HG03565 (cell line): ENCODE measurements around the gene CPN2.

Source experiments
- ATAC-seq: cut with Tn5 transposase; IDR thresholded peaks from one replicate; pipeline ENCODE4 v1.9.1; 2021; ENCODE audit warnings: mild to moderate bottlenecking, moderate library complexity; ENCODE audit not compliant: unreplicated experiment

Gene CPN2, protein sequence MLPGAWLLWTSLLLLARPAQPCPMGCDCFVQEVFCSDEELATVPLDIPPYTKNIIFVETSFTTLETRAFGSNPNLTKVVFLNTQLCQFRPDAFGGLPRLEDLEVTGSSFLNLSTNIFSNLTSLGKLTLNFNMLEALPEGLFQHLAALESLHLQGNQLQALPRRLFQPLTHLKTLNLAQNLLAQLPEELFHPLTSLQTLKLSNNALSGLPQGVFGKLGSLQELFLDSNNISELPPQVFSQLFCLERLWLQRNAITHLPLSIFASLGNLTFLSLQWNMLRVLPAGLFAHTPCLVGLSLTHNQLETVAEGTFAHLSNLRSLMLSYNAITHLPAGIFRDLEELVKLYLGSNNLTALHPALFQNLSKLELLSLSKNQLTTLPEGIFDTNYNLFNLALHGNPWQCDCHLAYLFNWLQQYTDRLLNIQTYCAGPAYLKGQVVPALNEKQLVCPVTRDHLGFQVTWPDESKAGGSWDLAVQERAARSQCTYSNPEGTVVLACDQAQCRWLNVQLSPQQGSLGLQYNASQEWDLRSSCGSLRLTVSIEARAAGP

GRCh38 chr3:194351080-194351672 lies at the start of gene CPN2:
TSS of gene CPN2 (minus strand) at chr3:194351328. CDS start at chr3:194342702, 8,626 bp downstream.
- no peak for ATAC-seq

GRCh38 chr3:194399874-194400411 lies 48.8 kb upstream of the CPN2 start:
- no peak for ATAC-seq

- ATAC-seq, result no peak
Observed at GRCh38 chr3:194399166-194399565, 48.0 kb upstream of the CPN2 start, which contains the start of gene GP5. TSS of gene GP5 (minus strand) at chr3:194399266. CDS start at chr3:194398282, 984 bp downstream.

- ATAC-seq, result no peak
Observed at GRCh38 chr3:194397757-194398312, 46.7 kb upstream of the CPN2 start.

DNA sequence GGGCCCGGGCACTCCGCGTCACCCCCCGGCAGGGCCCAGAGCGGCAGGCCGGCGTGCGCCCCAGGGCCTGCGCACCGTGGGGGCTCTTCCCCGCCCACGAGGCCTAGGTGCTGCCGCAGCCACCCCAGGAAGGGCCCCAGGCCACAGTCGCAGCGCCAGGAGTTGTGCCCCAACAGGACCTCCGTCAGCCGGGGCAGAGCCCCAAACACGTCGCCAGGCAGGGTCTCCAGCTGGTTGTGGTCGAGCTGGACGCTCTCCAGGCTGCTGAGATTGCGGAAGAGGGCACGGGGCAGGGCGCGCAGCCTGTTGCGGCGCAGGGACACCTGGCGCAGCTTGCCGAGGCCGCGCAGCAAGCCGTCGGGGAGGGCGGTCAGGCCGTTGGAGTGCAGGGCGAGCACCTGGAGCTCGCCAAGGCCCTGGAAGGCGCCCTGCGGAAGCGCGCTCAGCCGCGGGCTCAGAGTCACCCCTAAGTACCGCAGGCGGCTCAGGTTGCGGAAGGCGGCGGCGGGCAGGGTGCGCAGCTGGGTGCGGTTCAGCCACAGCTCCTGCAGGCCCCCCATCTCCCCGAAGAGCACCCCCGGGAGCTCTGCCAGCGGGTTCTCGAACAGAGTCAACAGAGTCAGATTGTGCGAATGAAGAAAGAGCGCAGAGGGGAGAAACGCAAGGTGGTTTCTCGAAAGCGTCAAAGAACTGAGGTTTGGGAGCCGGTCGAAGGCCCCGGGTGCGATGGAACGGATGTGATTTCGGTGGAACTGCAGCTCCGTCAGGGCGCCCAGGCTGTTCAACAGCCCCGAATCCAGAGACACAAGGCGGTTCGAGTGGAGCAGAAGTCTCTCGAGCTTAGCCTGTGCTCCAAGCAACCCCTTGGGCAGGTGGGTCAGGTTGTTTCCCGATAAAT lies 46.0 kb upstream of the CPN2 start:
- no peak for ATAC-seq

DNA sequence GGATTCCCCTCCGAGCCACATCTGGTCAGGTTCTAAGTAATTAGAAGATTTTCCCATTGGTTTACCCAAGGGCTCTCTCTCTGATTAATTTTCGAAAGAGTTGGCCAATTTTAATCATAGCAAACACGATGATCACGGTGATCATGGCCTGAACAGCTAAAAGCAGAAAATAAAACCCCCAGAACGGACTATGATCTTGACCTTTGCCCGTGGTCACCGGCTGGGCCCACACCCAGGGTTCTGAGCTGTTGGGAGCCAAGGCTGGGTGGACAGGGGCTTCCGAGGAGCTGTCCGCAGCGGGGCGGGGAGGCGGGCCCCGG lies 45.4 kb upstream of the CPN2 start:
- ATAC-seq, result no peak

GRCh38 chr3:194395778-194396538 lies 44.8 kb upstream of the CPN2 start:
- ATAC-seq, result no peak

DNA sequence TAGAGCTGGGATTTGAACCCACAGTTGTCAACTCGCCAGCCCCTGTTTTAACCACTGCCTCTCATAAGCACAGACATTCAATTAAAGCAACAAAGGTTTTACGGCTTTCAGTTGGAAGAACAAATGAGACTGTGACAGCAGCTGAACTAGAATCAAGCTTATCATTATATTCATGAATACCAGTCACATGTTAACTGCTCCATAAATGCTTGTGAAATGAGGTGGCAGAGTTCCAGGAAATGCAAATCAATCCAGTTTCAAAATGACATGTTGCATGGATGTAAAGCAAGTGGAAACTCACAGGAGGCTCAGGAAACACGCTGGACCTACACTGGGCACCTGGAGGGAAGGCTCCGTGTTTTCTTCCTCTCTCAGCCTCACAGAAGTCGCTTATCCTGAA lies 44.1 kb upstream of the CPN2 start:
- ATAC-seq, result no peak

DNA sequence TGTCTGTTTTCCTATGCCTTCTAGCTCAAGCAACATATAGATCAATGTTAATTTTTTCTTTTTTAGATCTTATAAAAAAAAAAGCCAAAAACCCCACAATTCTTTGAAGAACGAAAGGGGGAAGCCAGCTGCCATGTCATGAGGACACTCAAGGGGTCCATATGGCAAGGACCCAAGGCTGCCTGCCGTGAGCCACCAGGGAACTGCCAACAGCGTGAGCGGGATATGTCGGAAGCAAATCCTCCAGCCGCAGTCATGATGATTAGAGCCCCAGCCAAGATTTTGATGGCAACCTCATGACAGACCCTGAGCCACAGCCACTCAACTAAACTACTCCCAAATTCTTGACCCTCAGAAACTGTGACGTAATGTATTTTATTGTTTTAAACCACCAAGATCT lies 41.4 kb upstream of the CPN2 start:
- ATAC-seq, result no peak

- ATAC-seq, result no peak
Observed at GRCh38 chr3:194390835-194391234, 39.7 kb upstream of the CPN2 start.

GRCh38 chr3:194389269-194389668 lies 38.1 kb upstream of the CPN2 start:
- no peak for ATAC-seq

DNA sequence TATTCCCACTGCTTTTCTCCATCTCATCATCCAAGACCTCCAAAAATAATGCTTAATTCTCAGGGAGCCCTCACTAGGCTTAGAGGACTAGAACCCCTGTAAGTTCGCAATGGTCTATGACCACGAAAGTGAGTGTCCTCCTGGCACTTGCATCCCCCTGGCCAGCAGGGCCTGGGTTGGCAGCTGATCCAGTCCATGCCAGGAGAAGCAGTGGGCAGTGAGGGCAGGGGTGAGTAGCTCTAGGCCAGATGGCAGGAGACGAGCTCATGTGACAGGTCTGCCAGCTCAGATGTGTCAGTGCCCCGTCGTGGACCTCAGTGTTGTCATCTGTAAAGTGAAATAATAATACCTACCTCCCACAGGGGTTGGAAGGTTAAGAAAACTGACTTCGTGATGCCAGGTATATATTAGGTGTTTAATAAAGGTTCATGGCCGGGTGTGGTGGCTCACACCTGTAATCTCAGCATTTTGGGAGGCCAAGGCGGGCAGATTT lies 36.8 kb upstream of the CPN2 start:
- ATAC-seq, result no peak

- no peak for ATAC-seq
Observed at GRCh38 chr3:194387276-194387675, 36.1 kb upstream of the CPN2 start.

DNA sequence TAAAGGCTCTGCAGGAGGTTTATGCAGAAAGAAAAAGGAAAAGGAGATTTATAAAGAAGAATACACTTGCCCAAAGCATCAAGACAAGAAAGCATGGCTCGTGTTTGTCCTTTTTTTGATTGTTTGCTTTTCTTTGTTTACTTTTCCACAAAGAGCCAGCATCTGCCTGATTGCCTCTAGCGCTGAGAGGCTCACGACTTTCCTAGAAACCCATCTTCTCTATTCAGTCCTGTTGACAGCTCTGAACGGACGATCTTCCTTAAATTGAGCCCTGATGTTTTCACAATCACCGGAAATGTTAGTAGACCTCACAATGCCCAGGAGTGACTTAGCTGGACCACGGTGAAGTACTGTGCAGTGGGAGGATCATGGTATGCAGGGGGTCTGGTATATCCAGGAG lies 35.5 kb upstream of the CPN2 start:
- no peak for ATAC-seq

DNA sequence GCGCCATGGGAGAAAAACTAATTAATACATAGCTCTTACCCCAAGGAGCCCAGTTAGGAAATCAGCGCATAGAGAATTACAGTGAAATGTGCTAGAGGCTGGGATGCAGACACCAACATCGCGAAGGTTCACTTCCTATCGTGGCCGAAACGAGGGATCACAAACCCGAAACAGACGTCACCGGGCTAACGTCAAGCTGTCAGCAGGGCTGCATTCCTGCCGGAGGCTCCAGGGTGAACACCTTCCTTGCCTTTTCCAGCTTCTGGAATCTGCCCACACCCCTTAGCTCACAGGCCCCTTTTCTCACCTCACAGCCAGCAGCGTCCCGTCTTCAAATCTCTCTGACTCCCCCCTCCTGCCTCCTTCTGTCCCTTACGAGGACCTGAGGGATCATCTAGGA lies 34.9 kb upstream of the CPN2 start:
- no peak for ATAC-seq

GRCh38 chr3:194384569-194385001 lies 33.5 kb upstream of the CPN2 start:
- ATAC-seq, result no peak

DNA sequence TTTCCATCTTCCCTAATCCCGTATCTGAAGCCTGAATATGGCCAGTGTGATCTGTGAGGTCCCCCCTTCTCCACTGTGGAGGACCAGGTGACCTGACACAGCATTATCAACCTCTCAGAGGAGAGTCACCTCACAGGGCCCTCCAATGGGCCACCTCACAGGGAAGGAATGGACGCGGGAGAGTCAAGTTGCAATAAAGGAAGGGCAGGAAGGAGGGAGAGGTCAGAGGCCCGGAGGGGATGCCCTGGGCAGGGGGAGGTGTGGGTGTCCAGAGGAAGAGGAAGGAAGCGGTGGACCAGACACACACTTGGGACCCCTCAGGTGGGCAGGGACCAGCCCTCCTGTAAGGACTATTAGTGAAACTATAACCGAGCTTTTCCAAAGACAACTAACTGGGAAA lies 33.0 kb upstream of the CPN2 start:
- no peak for ATAC-seq

- ATAC-seq, result no peak
Observed at GRCh38 chr3:194383276-194383940, 32.3 kb upstream of the CPN2 start.

GRCh38 chr3:194382892-194383223 lies 31.7 kb upstream of the CPN2 start:
- no peak for ATAC-seq
